ENCODE measurements around the gene CAP1.
"Not testable (repeated sequence)": the region's sequence is repeated elsewhere in the genome, so short reads cannot be mapped to it uniquely, and the experiment has no call there.

Gene CAP1

GRCh38 chr1:40001456-40001855 lies 39.1 kb upstream of the CAP1 start:
- H3K4me3 ChIP-seq, result no peak overlapping the region
- H3K9me3 ChIP-seq, result no peaks in the 10 kb centered on the region
- H3K27me3 ChIP-seq, result peaks cover 0 to 5% of the 10 kb centered on the region in 2 donors
- no peak overlapping the region for H3K27ac ChIP-seq
- no peaks in the 10 kb centered on the region for H3K36me3 ChIP-seq
- DNase-seq, result no peak
- intact Hi-C loops (cut with DNase I; ENCODE audit: low total_unique reads), result no loop called here
- TF ChIP-seq CTCF (IDR thresholded peaks at IDR 0.05), result no peak
- H3K4me1 ChIP-seq, result no peaks in the 10 kb centered on the region

GRCh38 chr1:40003156-40004093 lies 37.1 kb upstream of the CAP1 start:
- TF ChIP-seq CTCF (IDR thresholded peaks at IDR 0.05), result no peak
- H3K36me3 ChIP-seq, result no peaks in the 10 kb centered on the region
- H3K27me3 ChIP-seq, result peaks cover 0 to 5% of the 10 kb centered on the region in 2 donors
- no peak for DNase-seq
- H3K27ac ChIP-seq, result no peak overlapping the region
- intact Hi-C loops (cut with DNase I; ENCODE audit: low total_unique reads), result no loop called here
- H3K4me1 ChIP-seq, result no peaks in the 10 kb centered on the region
- H3K4me3 ChIP-seq, result no peak overlapping the region
- H3K9me3 ChIP-seq, result no peaks in the 10 kb centered on the region

GRCh38 chr1:40004857-40005256 lies 35.7 kb upstream of the CAP1 start:
- H3K36me3 ChIP-seq, result no peaks in the 10 kb centered on the region
- peaks cover 0 to 5% of the 10 kb centered on the region in 2 donors for H3K27me3 ChIP-seq
- no peak overlapping the region for H3K4me3 ChIP-seq
- no peaks in the 10 kb centered on the region for H3K4me1 ChIP-seq
- intact Hi-C loops (cut with DNase I; ENCODE audit: low total_unique reads), result no loop called here
- DNase-seq, result no peak
- TF ChIP-seq CTCF (IDR thresholded peaks at IDR 0.05), result no peak
- no peaks in the 10 kb centered on the region for H3K9me3 ChIP-seq
- no peak overlapping the region for H3K27ac ChIP-seq

GRCh38 chr1:40007481-40008034 lies 33.0 kb upstream of the CAP1 start:
- H3K4me3 ChIP-seq; H3K27ac ChIP-seq; H3K27me3 ChIP-seq; H3K36me3 ChIP-seq; DNase-seq; intact Hi-C loops (cut with DNase I; ENCODE audit: low total_unique reads); H3K9me3 ChIP-seq; H3K4me1 ChIP-seq: not testable (repeated sequence)

DNA sequence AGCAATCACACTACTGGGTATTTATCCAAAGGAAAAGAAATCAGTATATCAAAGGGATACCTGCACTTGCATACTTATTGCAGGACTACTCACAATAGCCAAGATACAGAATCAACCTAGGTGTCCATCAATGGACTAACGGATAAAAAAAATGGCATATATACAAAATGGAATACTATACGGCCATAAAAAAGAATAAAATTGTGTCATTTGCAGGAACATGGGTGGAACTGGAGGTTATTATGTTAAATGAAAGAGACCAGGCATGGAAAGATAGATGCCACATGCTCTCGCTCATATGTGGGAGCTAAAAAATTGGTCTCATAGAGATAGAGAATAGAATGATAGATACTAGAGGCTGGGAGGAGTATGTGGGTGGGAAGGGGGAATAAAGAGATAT lies 29.3 kb upstream of the CAP1 start:
- Histone ChIP-seq H3K4me3 (no peak overlapping the region), H3K27ac (no peak overlapping the region), H3K36me3 (no peaks in the 10 kb centered on the region), H3K4me1 (no peaks in the 10 kb centered on the region), H3K27me3 (peaks cover 0 to under 1% of the 10 kb centered on the region in 2 donors), H3K9me3 (no peaks in the 10 kb centered on the region)
- intact Hi-C loops (cut with DNase I; ENCODE audit: low total_unique reads), result no loop called here
- no peak for DNase-seq
- TF ChIP-seq CTCF (IDR thresholded peaks at IDR 0.05), result no peak

DNA sequence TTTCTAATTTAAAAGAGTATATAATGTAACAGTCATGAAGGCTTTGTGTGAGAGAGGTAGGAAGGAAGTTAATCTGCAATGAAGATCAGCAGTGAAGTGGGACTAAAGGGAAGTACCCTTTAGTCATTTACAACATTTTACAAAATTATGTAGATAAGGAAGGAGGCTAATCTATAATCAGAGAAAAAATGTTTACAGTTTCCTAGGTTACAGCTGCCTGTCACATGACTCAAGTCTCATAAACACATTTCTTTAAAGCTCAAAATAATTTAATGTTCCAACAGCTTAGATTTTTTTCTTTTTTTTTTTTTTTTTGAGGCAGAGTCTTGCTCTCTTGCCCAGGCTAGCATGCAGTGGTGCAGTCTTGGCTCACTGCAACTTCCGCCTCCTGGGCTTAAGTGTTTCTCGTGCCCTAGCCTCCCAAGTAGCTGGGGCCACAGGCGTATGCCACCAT lies 26.2 kb upstream of the CAP1 start:
- H3K27ac ChIP-seq, result no peak overlapping the region
- DNase-seq, result no peak
- intact Hi-C loops (cut with DNase I; ENCODE audit: low total_unique reads), result no loop called here
- no peak overlapping the region for H3K4me3 ChIP-seq
- H3K27me3 ChIP-seq, result no peaks in the 10 kb centered on the region
- TF ChIP-seq CTCF (IDR thresholded peaks at IDR 0.05), result no peak
- H3K9me3 ChIP-seq, result no peaks in the 10 kb centered on the region
- H3K36me3 ChIP-seq, result no peaks in the 10 kb centered on the region
- H3K4me1 ChIP-seq, result no peaks in the 10 kb centered on the region

All from tibial artery (tissue), 4 donors.